Measurements from ENCODE around the gene SPATA7.

- TF ChIP-seq CTCF (IDR thresholded peaks at IDR 0.05) (no peak), POLR2A (IDR thresholded peaks at IDR 0.05) (no peak)
Observed at GRCh38 chr14:88481794-88482193, 96.3 kb downstream of the SPATA7 start.

All from body of pancreas (tissue), 4 donors.